ENCODE measurements around the gene SLC26A9. TPM values are rescaled to one million over a fixed set of nuclear protein-coding genes. Genes with fewer than 3 reads are reported as not detected.

SLC26A9 gene
- total and polyA plus RNA-seq, 2 of the 4 experiments (the other 2 are of a cell fraction) = not detected

DNA sequence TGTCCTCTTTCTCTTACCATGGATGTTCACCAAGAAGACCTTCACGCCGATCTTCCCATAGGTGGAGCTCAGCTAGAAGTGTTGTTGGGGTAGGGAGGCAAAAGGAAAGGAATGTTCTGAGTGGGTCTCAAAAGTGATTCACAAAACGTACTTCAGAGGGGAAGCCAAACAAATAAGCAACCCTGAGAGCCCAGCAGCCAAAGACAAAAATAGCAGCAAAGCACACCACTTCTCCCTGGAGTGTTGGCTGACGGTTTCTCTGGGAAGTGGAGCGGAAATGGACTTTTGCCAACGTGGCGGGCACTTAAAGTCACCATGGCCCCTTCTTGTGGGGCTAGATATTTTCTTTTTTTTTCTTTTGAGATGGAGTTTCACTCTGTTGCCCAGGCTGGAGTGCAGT, 23.1 kb downstream of the SLC26A9 start:
- Histone ChIP-seq H3K79me1 (ENCODE audit: low read depth in 1 of 2, low read length in 2 of 2) (no peaks in the 10 kb centered on the region), H2AK9ac (replicated peaks; ENCODE audit: low read depth, low read length, poor library complexity) (peak overlapping the region; percentile 9), H3K27ac (ENCODE audit: insufficient read depth, low read length) (no peak overlapping the region), H4K5ac (ENCODE audit: low read depth, low read length) (no peak overlapping the region), H4K91ac (ENCODE audit: insufficient read depth, low read depth, low read length) (no peak overlapping the region), H3K23ac (ENCODE audit: low read depth, low read length) (no peak overlapping the region), H3K4me2 (ENCODE audit: low read depth, low read length) (no peak overlapping the region), H3K18ac (ENCODE audit: low read depth, low read length) (no peak overlapping the region), H3K27me3 (ENCODE audit: control insufficient read depth, insufficient read depth, low read length) (peaks cover 3% of the 10 kb centered on the region), H4K8ac (ENCODE audit: low read depth in 2 of 2, low read length in 2 of 2) (no peak overlapping the region; a peak in 1 of 4 replicates), H3K9me3 (ENCODE audit: control insufficient read depth, insufficient read depth, low read length) (no peaks in the 10 kb centered on the region), H2AK5ac (ENCODE audit: low read depth, low read length) (no peak overlapping the region), H2BK5ac (ENCODE audit: low read depth, low read length, poor library complexity, severe bottlenecking) (no peak overlapping the region), H3K14ac (replicated peaks; ENCODE audit: low read depth, low read length) (no peak overlapping the region), H2AFZ (replicated peaks; ENCODE audit: low read length, poor library complexity) (peak overlapping the region; percentile 55), H3K36me3 (ENCODE audit: control insufficient read depth, insufficient read depth, low read length) (no peaks in the 10 kb centered on the region), H3K4me1 (ENCODE audit: control insufficient read depth, insufficient read depth, low read length) (no peaks in the 10 kb centered on the region), H2BK20ac (ENCODE audit: low read depth, low read length) (no peak overlapping the region), H3K56ac (ENCODE audit: extremely low read depth, insufficient read depth, low read length) (no peak overlapping the region), H3K4me3 (ENCODE audit: insufficient read depth, low read depth, low read length) (no peak overlapping the region), H3K9ac (ENCODE audit: low read depth, low read length) (no peak overlapping the region), H3K4ac (ENCODE audit: low read depth, low read length) (no peak overlapping the region), H4K20me1 (ENCODE audit: insufficient read depth, low read length) (no peaks in the 10 kb centered on the region), H2BK15ac (ENCODE audit: low read depth, low read length) (no peak overlapping the region), H2BK120ac (ENCODE audit: low read depth, low read length) (no peak overlapping the region), H3K9me1 (ENCODE audit: insufficient read depth, low read length) (no peaks in the 10 kb centered on the region)
- BruUV-seq (replicated peaks) = no TSS peak
- dilution Hi-C loops (cut with HindIII; ENCODE audit: low sequenced_read_pairs, unreplicated experiment) (no loop called here), in situ Hi-C loops (cut with MboI; ENCODE audit: low sequenced_read_pairs) (loop anchor here (25.0 kb wide), 1 partner anchor 258 kb away; no protein-coding TSS in a partner anchor), intact Hi-C loops (cut with micrococcal nuclease) (no loop called here)
- no CpG with 5 or more reads among the region's 7 CpGs for WGBS, 2 experiments (ENCODE audit: extremely low coverage in 2 of 2, insufficient read length in 1 of 2)
- DNase-seq (peak; percentile 34), ATAC-seq (ENCODE audit: low read depth) (no peak)
- TF ChIP-seq MXI1 (IDR thresholded peaks at IDR 0.05; ENCODE audit: borderline replicate concordance, low read depth, low read length) = no peak
- ChIA-PET CTCF (interaction anchor here (11.2 kb wide), 1 partner anchor 57 kb away, joined by 161 read pairs; no protein-coding TSS in a partner anchor), POLR2A (ENCODE audit: unreplicated experiment) (no interaction called here)
